Measurements from ENCODE around the gene WHRN. TPM values are rescaled to one million over a fixed set of nuclear protein-coding genes. Genes with fewer than 3 reads are reported as not detected.

The WHRN gene
- polyA plus RNA-seq, 4 donors, result 6.9 to 15.9 (median 8.3) TPM

Other genes starting within 250 kb of the WHRN start
- 1 to 10 TPM in 1 of 4 donors, under 1 TPM in 1, not detected in 2; 0.56 to 1.8 TPM for gene ORM1, start 182.4 kb downstream of the WHRN start, polyA plus RNA-seq (ENCODE audit: insufficient read length in 4 of 4)
- gene ORM2, start 175.6 kb downstream of the WHRN start, polyA plus RNA-seq (ENCODE audit: insufficient read length in 4 of 4), result under 1 TPM in 1 of 4 donors, not detected in 3; 0.35 TPM
- gene AKNA, start 117.5 kb downstream of the WHRN start, polyA plus RNA-seq (ENCODE audit: insufficient read length in 4 of 4), result 10 to 100 TPM; 10.8 to 15.7 (median 14.1) TPM
- 100 to 1,000 TPM; 177 to 318 (median 245) TPM for gene ATP6V1G1, start 82.3 kb upstream of the WHRN start, polyA plus RNA-seq (ENCODE audit: insufficient read length in 4 of 4)
- gene TMEM268, start 105.8 kb upstream of the WHRN start, polyA plus RNA-seq (ENCODE audit: insufficient read length in 4 of 4), result 10 to 100 TPM in 1 of 4 donors, 1 to 10 TPM in 3; 7.9 to 13.8 (median 9.3) TPM
- gene TEX53, start 152.3 kb upstream of the WHRN start, polyA plus RNA-seq (ENCODE audit: insufficient read length in 4 of 4), result not detected
- not detected for gene TEX48, start 176.7 kb upstream of the WHRN start, polyA plus RNA-seq (ENCODE audit: insufficient read length in 4 of 4)